Smooth muscle cell of the brain vasculature (primary cell): ENCODE data around the gene ANKFN1.

Experiments
- DNase-seq: peaks from one replicate; pipeline ENCODE4 v3.0.0-alpha.2; 2012; ENCODE audit warnings: low read depth, low spot score

Gene ANKFN1

GRCh38 chr17:56441308-56441707 is 288.0 kb downstream of the ANKFN1 start:
- no peak for DNase-seq

- no peak for DNase-seq
Measured at GRCh38 chr17:56445692-56446411, 292.6 kb downstream of the ANKFN1 start.

GRCh38 chr17:56447171-56447570 is 293.9 kb downstream of the ANKFN1 start:
- no peak for DNase-seq

- no peak for DNase-seq
Measured at GRCh38 chr17:56448371-56448770, 295.1 kb downstream of the ANKFN1 start.

- DNase-seq = no peak
Measured at GRCh38 chr17:56449176-56449575, 295.9 kb downstream of the ANKFN1 start.

GRCh38 chr17:56451629-56452028 is 298.4 kb downstream of the ANKFN1 start:
- DNase-seq = no peak

GRCh38 chr17:56452461-56452860 is 299.2 kb downstream of the ANKFN1 start:
- DNase-seq = no peak

GRCh38 chr17:56457501-56457900 is 304.2 kb downstream of the ANKFN1 start:
- no peak for DNase-seq

- no peak for DNase-seq
Measured at GRCh38 chr17:56465886-56466285, 312.6 kb downstream of the ANKFN1 start.

GRCh38 chr17:56468840-56469239 is 315.6 kb downstream of the ANKFN1 start:
- no peak for DNase-seq

- no peak for DNase-seq
Measured at GRCh38 chr17:56471696-56472095, 318.4 kb downstream of the ANKFN1 start.

GRCh38 chr17:56475116-56475515 is 321.8 kb downstream of the ANKFN1 start:
- no peak for DNase-seq

GRCh38 chr17:56478836-56479447 is 325.7 kb downstream of the ANKFN1 start:
- no peak for DNase-seq

GRCh38 chr17:56480501-56480900 is 327.2 kb downstream of the ANKFN1 start:
- DNase-seq = no peak

- DNase-seq = no peak
Measured at GRCh38 chr17:56481659-56482058, 328.4 kb downstream of the ANKFN1 start.

- no peak for DNase-seq
Measured at GRCh38 chr17:56482229-56482628, 329.0 kb downstream of the ANKFN1 start.

- no peak for DNase-seq
Measured at GRCh38 chr17:56486732-56487131, 333.5 kb downstream of the ANKFN1 start.

- DNase-seq = no peak
Measured at GRCh38 chr17:56488800-56489199, 335.5 kb downstream of the ANKFN1 start.

- DNase-seq = no peak
Measured at GRCh38 chr17:56489980-56490379, 336.7 kb downstream of the ANKFN1 start.

- DNase-seq = no peak
Measured at GRCh38 chr17:56495556-56495955, 342.3 kb downstream of the ANKFN1 start.

- DNase-seq = no peak
Measured at GRCh38 chr17:56497132-56497531, 343.9 kb downstream of the ANKFN1 start.

GRCh38 chr17:56499799-56500388 is 346.6 kb downstream of the ANKFN1 start:
- DNase-seq = no peak

- DNase-seq = no peak
Measured at GRCh38 chr17:56502120-56502654, 348.9 kb downstream of the ANKFN1 start.
